CD4-positive, alpha-beta T cell treated with Interleukin-17A for 1 hour (primary cell): ENCODE results near the gene GNAI2.
"Not testable (repeated sequence)": the region's sequence is repeated elsewhere in the genome, so short reads cannot be mapped to it uniquely, and the experiment has no call there.

ENCODE experiments used
- DNase-seq: peaks from one replicate; pipeline ENCODE4 v3.0.0-alpha.2; 2020

Gene GNAI2

GRCh38 chr3:50205413-50206276 lies 30.4 kb upstream of the GNAI2 start:
- DNase-seq, result peak; percentile 38

GRCh38 chr3:50207359-50208042 lies 28.5 kb upstream of the GNAI2 start:
- DNase-seq, result no peak

GRCh38 chr3:50208677-50209344 lies 27.2 kb upstream of the GNAI2 start:
- DNase-seq, result no peak

- no peak for DNase-seq
These were observed 25.9 kb upstream of the GNAI2 start for GRCh38 chr3:50210176-50210509.

GRCh38 chr3:50210510-50211367 lies 25.3 kb upstream of the GNAI2 start:
- no peak for DNase-seq

GRCh38 chr3:50211368-50211717 lies 24.7 kb upstream of the GNAI2 start:
- not testable (repeated sequence) for DNase-seq

GRCh38 chr3:50211930-50212329 lies 24.1 kb upstream of the GNAI2 start:
- no peak for DNase-seq

GRCh38 chr3:50212502-50212901 lies 23.5 kb upstream of the GNAI2 start:
- DNase-seq, result no peak

- DNase-seq, result no peak
These were observed 23.0 kb upstream of the GNAI2 start for GRCh38 chr3:50212971-50213370.

GRCh38 chr3:50213373-50213772 lies 22.6 kb upstream of the GNAI2 start:
- DNase-seq, result no peak

- no peak for DNase-seq
These were observed 21.2 kb upstream of the GNAI2 start for GRCh38 chr3:50214824-50215223.

GRCh38 chr3:50215529-50215928 lies 20.5 kb upstream of the GNAI2 start:
- no peak for DNase-seq

GRCh38 chr3:50217681-50218080 lies 18.3 kb upstream of the GNAI2 start:
- no peak for DNase-seq

GRCh38 chr3:50218448-50218847 lies 17.6 kb upstream of the GNAI2 start:
- no peak for DNase-seq

GRCh38 chr3:50219285-50219684 lies 16.7 kb upstream of the GNAI2 start:
- no peak for DNase-seq

- no peak for DNase-seq
These were observed 15.9 kb upstream of the GNAI2 start for GRCh38 chr3:50220109-50220508.

- DNase-seq, result no peak
These were observed 15.0 kb upstream of the GNAI2 start for GRCh38 chr3:50221051-50221410.

GRCh38 chr3:50221411-50222168 lies 14.4 kb upstream of the GNAI2 start:
- DNase-seq, result no peak

GRCh38 chr3:50222169-50222528 lies 13.9 kb upstream of the GNAI2 start:
- no peak for DNase-seq

GRCh38 chr3:50224639-50225038 lies 11.4 kb upstream of the GNAI2 start:
- no peak for DNase-seq

- DNase-seq, result peak; percentile 48
These were observed 9.1 kb upstream of the GNAI2 start for GRCh38 chr3:50226888-50227389.
